K562 (cell line): ENCODE data around the gene ARHGAP23. TPM values are rescaled to one million over a fixed set of nuclear protein-coding genes. Genes with fewer than 3 reads are reported as not detected.

Source experiments
- ATF1 ChIP-seq, 2 experiments: fragments of 450-650 bp in 1 of 2; IDR thresholded peaks; 2 replicates each; pipeline ENCODE4 v1.6.1; 2016; ENCODE audit warnings: missing compliant biosample characterization in 1 of 2, missing genetic modification characterization in 1 of 2
- BCOR ChIP-seq: fragments of 450-650 bp; IDR thresholded peaks from 2 replicates; pipeline ENCODE4 v1.6.1; 2016
- CBFA2T2 ChIP-seq: fragments of 450-650 bp; conservative IDR thresholded peaks from 2 replicates; pipeline ENCODE4 v1.6.1; 2017; ENCODE audit warnings: mild to moderate bottlenecking
- CREB5 ChIP-seq: fragments of 250-450 bp; sonication (Bioruptor Pico); IDR thresholded peaks from 2 replicates; pipeline ENCODE4 v1.5.0; 2020; ENCODE audit warnings: mild to moderate bottlenecking
- HMG20B ChIP-seq: fragments of 250-450 bp; sonication (Bioruptor Pico); IDR thresholded peaks from 2 replicates; pipeline ENCODE4 v1.5.0; 2021; ENCODE audit warnings: mild to moderate bottlenecking
- LCOR ChIP-seq: sonication (generic); formaldehyde crosslinking; IDR thresholded peaks from 2 replicates; pipeline ENCODE4 v1.8.0; 2022; ENCODE audit warnings: mild to moderate bottlenecking, missing genetic modification reagents
- NFE2 ChIP-seq: IDR thresholded peaks from 2 replicates; pipeline ENCODE4 v1.6.1; 2014; ENCODE audit warnings: antibody characterized with exemption, low read depth
- RAD21 ChIP-seq, 2 experiments: fragments of 250-450 bp in 1 of 2; fragments of 450-650 bp in 1 of 2; sonication (Bioruptor Pico) in 1 of 2; formaldehyde crosslinking in 1 of 2; IDR thresholded peaks in 1 of 2; conservative IDR thresholded peaks in 1 of 2; 2 replicates each; pipeline versions ENCODE4 v1.4.0 to v1.8.0; 2020 to 2022; ENCODE audit warnings: mild to moderate bottlenecking in 2 of 2, moderate library complexity in 1 of 2
- RBBP5 ChIP-seq: fragments of 200-600 bp; sonication (generic); IDR thresholded peaks from 2 replicates; pipeline ENCODE4 v1.6.1; 2012; ENCODE audit warnings: borderline replicate concordance, mild to moderate bottlenecking, low read length, control low read depth, inconsistent platforms; ENCODE audit not compliant: insufficient read depth, poor library complexity, severe bottlenecking
- RERE ChIP-seq: sonication (generic); formaldehyde crosslinking; IDR thresholded peaks from 2 replicates; pipeline ENCODE4 v1.8.0; 2023; ENCODE audit warnings: missing genetic modification reagents, mild to moderate bottlenecking, borderline replicate concordance
- SMC3 ChIP-seq: conservative IDR thresholded peaks from 2 replicates; pipeline ENCODE4 v1.6.1; 2011; ENCODE audit warnings: low read depth, low read length, improper control_type of control experiment; ENCODE audit not compliant: insufficient read depth
- TEAD4 ChIP-seq, 2 experiments: sonication (generic) in 1 of 2; formaldehyde crosslinking in 1 of 2; IDR thresholded peaks; 2 replicates each; pipeline versions ENCODE4 v1.6.1 to v1.8.0; 2012 to 2022; ENCODE audit warnings: borderline replicate concordance in 1 of 2, inconsistent platforms in 1 of 2, low read length in 1 of 2, mild to moderate bottlenecking in 1 of 2, missing genetic modification reagents in 1 of 2
- UBTF ChIP-seq, 2 experiments: IDR thresholded peaks; 2 replicates each; pipeline ENCODE4 v1.6.1; 2012; ENCODE audit warnings: improper control_type of control experiment in 2 of 2, low read depth in 2 of 2, low read length in 2 of 2, borderline replicate concordance in 1 of 2
- XRCC5 ChIP-seq: fragments of 200-400 bp; formaldehyde crosslinking; IDR thresholded peaks from 2 replicates; pipeline ENCODE4 v1.6.1; 2017; ENCODE audit warnings: low read depth, mild to moderate bottlenecking, low read length
- ZNF644 ChIP-seq: fragments of 200-800 bp; sonication (Bioruptor generic); IDR thresholded peaks from 2 replicates; pipeline ENCODE4 v1.6.1; 2016; ENCODE audit warnings: low read depth, missing genetic modification characterization, missing compliant biosample characterization
- ZNF830 ChIP-seq: fragments of 250-450 bp; sonication (Bioruptor Pico); IDR thresholded peaks from 2 replicates; pipeline ENCODE4 v1.5.0; 2021; ENCODE audit warnings: mild to moderate bottlenecking
- polyA plus RNA-seq, 8 experiments: library from polyadenylated mRNA; depleted of rRNA in 4 of 8; stranded (reverse) in 5 of 8; unstranded in 3 of 8; fragments of >200 nt; fragmentation: Nextera tagmentation in 2 of 8; fragmentation: Illumina TruSeq in 1 of 8; extraction: Ambion mirVana in 2 of 8; extraction: Trizol in 1 of 8; gene quantifications; 2 replicates each; pipeline versions ENCODE4 v1.2.1 to v1.2.3, GENCODE V29; 2011 to 2014; ENCODE audit warnings: inconsistent platforms in 1 of 8, missing spikeins in 1 of 8
- total RNA-seq, 7 experiments: library from RNA; depleted of rRNA in 6 of 7; stranded (reverse); fragments of >200 nt in 6 of 7; fragmentation: Illumina TruSeq in 2 of 7; extraction: Trizol in 2 of 7; gene quantifications; 2 replicates each; pipeline versions ENCODE4 v1.2.1 to v1.2.3, GENCODE V29; 2011 to 2021; ENCODE audit warnings: low replicate concordance in 1 of 7

The ARHGAP23 gene
- total and polyA plus RNA-seq, 9 of the 15 experiments (the other 6 are each of a cell fraction or from before 2014, with no cell fraction given) = 0.01 to 2.7 (median 0.70) TPM

DNA sequence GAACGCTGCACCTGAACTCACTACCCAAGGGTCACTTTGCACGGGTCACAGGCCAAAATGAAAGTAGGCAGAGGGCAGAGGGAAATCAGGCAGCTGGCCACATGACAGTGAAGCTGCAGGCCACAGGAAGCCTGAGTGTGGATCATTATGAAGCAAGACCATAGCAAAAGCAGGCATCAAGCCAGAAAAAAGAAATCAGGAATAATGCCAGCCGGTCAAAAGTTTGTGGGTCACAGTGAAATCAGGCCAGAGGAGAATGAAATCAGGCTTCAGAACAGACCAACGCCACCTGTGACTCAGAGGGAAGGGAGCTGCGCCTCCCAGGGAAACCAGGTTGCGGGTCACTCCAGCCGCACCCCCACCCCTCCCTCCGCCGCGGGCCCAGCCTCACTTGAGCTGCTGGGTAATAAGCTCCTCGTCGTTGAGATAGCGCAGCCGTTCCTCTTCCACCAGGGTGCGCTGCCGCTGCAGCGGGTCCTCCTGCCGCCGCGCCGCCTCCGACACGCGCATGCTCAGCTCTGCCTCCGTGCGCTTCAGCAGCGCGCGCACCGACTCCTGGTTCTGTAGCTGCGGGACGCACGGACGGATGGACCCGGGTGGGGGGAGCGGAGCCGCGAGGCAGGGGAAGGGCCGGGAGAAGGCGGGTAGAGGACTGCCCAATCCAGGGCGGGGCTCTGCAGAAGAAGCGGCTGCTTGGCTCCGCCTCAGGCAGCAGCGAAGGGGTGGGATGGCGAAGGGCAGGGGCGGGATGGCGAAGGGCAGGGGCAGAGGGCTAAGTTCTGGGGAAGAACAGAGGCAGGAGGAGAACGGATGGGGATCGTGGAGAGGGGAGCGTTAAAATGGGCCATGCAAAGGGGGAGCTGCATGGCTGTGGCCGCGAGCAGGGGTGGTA, 129.8 kb downstream of the ARHGAP23 start (continued):
- TF ChIP-seq UBTF (IDR thresholded peaks at IDR 0.05; ENCODE audit: borderline replicate concordance in 1 of 2, low read depth in 2 of 2, low read length in 2 of 2) (0 out of 4 replicates have a peak, but pooled peaks of 1 of the 2 experiments have one; percentile 59), RBBP5 (no peak), ATF1 (CRISPR knock-in tag; IDR thresholded peaks at IDR 0.05) (no peak), ATF1 (tag; IDR thresholded peaks at IDR 0.05) (peak; percentile 48), RERE (CRISPR knock-in tag) (0 out of 2 replicates have a peak, but pooled peaks have one; percentile 71), CREB5 (no peak), HMG20B (no peak), ZNF644 (tag) (no peak), SMC3 (peak; percentile 84), ZNF830 (CRISPR knock-in tag) (no peak), BCOR (0 out of 2 replicates have a peak, but pooled peaks have one; percentile 29), TEAD4 (IDR thresholded peaks at IDR 0.05; ENCODE audit: low read length) (no peak), TEAD4 (CRISPR knock-in tag; IDR thresholded peaks at IDR 0.05; ENCODE audit: borderline replicate concordance) (no peak), RAD21 (CRISPR knock-in tag; conservative IDR thresholded peaks at IDR 0.05 in 1 of 2, IDR thresholded peaks at IDR 0.05 in 1 of 2) (peak; percentile 53 to 87; a peak in 3 of 4 replicates), LCOR (CRISPR knock-in tag) (peak; percentile 63; the same call in 1 of the 2 replicates), CBFA2T2 (no peak), NFE2 (no peak), XRCC5 (peak; percentile 78)
